ENCODE data around the gene MTMR6.
A peak's percentile ranks its signal among the peaks of the same experiment; 100 is the strongest.

DNA sequence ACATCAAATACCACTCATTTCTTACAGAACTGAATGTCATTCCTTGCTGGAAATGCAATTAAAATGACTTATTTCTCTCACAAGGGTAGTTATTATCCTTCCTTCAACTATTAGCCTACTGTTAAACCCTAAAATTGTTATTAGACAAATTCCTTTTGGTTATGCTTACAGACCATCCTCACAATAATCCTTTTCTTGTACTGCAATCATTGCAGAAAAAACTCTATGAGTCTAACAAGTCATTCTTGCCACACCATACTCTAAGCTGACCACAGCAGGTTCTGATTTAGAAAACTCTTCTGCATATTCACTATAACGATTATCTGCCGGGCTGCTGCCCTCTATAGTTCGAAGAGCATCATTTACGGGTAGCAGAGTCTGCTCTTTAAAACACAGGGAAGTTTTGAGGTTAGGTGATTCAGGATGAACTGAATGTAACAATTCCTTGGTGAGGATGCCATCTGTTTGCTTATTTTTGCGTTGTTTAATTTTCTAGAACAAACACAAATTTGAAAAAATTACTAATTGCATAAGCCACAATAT lies 38.2 kb downstream of the MTMR6 start:
- TF ChIP-seq, protein P1, sequence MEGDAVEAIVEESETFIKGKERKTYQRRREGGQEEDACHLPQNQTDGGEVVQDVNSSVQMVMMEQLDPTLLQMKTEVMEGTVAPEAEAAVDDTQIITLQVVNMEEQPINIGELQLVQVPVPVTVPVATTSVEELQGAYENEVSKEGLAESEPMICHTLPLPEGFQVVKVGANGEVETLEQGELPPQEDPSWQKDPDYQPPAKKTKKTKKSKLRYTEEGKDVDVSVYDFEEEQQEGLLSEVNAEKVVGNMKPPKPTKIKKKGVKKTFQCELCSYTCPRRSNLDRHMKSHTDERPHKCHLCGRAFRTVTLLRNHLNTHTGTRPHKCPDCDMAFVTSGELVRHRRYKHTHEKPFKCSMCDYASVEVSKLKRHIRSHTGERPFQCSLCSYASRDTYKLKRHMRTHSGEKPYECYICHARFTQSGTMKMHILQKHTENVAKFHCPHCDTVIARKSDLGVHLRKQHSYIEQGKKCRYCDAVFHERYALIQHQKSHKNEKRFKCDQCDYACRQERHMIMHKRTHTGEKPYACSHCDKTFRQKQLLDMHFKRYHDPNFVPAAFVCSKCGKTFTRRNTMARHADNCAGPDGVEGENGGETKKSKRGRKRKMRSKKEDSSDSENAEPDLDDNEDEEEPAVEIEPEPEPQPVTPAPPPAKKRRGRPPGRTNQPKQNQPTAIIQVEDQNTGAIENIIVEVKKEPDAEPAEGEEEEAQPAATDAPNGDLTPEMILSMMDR (IDR thresholded peaks at IDR 0.05; ENCODE audit: borderline replicate concordance, extremely low read depth, low read length, poor library complexity, severe bottlenecking), result peak; percentile 34
- no peak for TF ChIP-seq EZH2 (IDR thresholded peaks at IDR 0.05; ENCODE audit: borderline replicate concordance, low read depth, low read length, severe bottlenecking)

Measured in DND-41 (cell line).